Suprapubic skin (tissue), 3 donors: ENCODE data around the gene ADTRP.

Experiments used
- EP300 ChIP-seq: sonication (generic); formaldehyde crosslinking; IDR thresholded peaks from one replicate; pipeline ENCODE4 v1.6.1; 2017; ENCODE audit warnings: antibody characterized with exemption
- TF ChIP-seq, protein P1 (sequence below), 2 donors: fragments of 200-600 bp in 1 of 2; fragments of 450-650 bp in 1 of 2; sonication (generic) in 1 of 2; IDR thresholded peaks; one replicate each; pipeline ENCODE4 v1.5.1; 2016 to 2019; ENCODE audit warnings: antibody characterized with exemption in 2 of 2, mild to moderate bottlenecking in 1 of 2, moderate library complexity in 1 of 2

DNA sequence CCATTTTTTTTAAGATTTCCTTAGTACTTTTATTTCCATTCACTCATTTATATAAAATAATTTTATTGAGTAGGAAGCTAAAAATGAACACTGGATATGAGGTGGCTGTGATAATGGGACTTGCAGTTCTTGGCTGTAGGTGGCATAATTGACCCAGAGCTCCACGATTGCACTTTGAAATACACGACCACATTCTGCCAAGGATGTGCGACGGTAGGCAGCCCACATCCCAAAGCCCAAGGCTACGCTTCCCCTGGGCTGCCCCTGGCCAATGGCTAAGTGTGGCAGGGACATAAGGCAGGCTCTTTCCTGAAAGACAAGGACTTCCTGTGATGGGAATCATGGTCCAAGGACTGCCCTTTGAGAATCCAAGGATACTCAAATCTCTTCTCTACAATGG is 43.7 kb upstream of the ADTRP start:
- TF ChIP-seq EP300, result no peak
- TF ChIP-seq, protein P1, sequence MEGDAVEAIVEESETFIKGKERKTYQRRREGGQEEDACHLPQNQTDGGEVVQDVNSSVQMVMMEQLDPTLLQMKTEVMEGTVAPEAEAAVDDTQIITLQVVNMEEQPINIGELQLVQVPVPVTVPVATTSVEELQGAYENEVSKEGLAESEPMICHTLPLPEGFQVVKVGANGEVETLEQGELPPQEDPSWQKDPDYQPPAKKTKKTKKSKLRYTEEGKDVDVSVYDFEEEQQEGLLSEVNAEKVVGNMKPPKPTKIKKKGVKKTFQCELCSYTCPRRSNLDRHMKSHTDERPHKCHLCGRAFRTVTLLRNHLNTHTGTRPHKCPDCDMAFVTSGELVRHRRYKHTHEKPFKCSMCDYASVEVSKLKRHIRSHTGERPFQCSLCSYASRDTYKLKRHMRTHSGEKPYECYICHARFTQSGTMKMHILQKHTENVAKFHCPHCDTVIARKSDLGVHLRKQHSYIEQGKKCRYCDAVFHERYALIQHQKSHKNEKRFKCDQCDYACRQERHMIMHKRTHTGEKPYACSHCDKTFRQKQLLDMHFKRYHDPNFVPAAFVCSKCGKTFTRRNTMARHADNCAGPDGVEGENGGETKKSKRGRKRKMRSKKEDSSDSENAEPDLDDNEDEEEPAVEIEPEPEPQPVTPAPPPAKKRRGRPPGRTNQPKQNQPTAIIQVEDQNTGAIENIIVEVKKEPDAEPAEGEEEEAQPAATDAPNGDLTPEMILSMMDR (IDR thresholded peaks at IDR 0.05), result no peak
